ENCODE results near the gene NONO.
"Not testable (repeated sequence)": the region's sequence is repeated elsewhere in the genome, so short reads cannot be mapped to it uniquely, and the experiment has no call there.

NONO gene

GRCh38 chrX:71292669-71293365, 9.4 kb downstream of the NONO start:
- DNase-seq = no peak

GRCh38 chrX:71296806-71297205, 13.4 kb downstream of the NONO start:
- no peak for DNase-seq

GRCh38 chrX:71298119-71298518, 14.7 kb downstream of the NONO start:
- DNase-seq = no peak

GRCh38 chrX:71300064-71300463, 16.6 kb downstream of the NONO start:
- not testable (repeated sequence) for DNase-seq

GRCh38 chrX:71300495-71300894, 17.1 kb downstream of the NONO start:
- DNase-seq = not testable (repeated sequence)

- DNase-seq = peak; percentile 62
These were observed 17.9 kb downstream of the NONO start, which contains the start of gene ITGB1BP2 for GRCh38 chrX:71301195-71301924. Gene ITGB1BP2 (plus strand): TSS chrX:71301750. CDS start chrX:71301807, 57 bp downstream.

- DNase-seq = no peak
These were observed 19.2 kb downstream of the NONO start for GRCh38 chrX:71302461-71303213.

- no peak for DNase-seq
These were observed 21.1 kb downstream of the NONO start for GRCh38 chrX:71304561-71304960.

- no peak for DNase-seq
These were observed 32.5 kb downstream of the NONO start for GRCh38 chrX:71315917-71316316.

- DNase-seq = not testable (repeated sequence)
These were observed 33.5 kb downstream of the NONO start for GRCh38 chrX:71316959-71317358.

GRCh38 chrX:71320126-71320525, 36.7 kb downstream of the NONO start:
- no peak for DNase-seq

- no peak for DNase-seq
These were observed 38.3 kb downstream of the NONO start for GRCh38 chrX:71321731-71322130.

GRCh38 chrX:71324452-71324851, 41.0 kb downstream of the NONO start:
- not testable (repeated sequence) for DNase-seq

- no peak for DNase-seq
These were observed 43.0 kb downstream of the NONO start for GRCh38 chrX:71326394-71326793.

GRCh38 chrX:71349151-71349665, 65.8 kb downstream of the NONO start:
- not testable (repeated sequence) for DNase-seq

GRCh38 chrX:71349867-71350266, 66.4 kb downstream of the NONO start:
- DNase-seq = not testable (repeated sequence)

Measured in DMS 273 treated with DMSO at 0.1 percent for 48 hours (cell line).